ENCODE data around the gene STXBP6. TPM values are rescaled to one million over a fixed set of nuclear protein-coding genes. Genes with fewer than 3 reads are reported as not detected.

STXBP6 gene
- total RNA-seq, 4 donors from 2014 or later = 34.9 to 62.1 (median 45.5) TPM

DNA sequence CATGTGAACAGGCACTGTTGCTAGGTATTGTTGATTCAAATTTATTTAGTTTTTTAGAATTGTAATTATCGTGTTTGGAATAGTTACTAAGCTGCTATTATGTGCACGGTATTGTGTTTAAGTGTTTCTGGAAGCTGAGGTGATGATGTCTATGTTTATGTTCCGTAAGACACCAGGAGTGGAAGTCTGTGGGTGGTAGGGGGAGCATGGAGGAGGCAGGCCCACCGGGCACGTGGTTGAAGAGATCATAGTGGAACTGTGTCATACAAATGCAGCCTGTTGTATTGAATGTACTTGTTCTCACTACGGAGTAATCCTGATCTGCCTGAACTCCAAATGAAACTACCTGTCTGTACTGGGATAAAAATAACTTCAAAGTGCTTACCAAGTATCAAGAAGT lies 36.1 kb upstream of the STXBP6 start:
- TF ChIP-seq, protein P1, sequence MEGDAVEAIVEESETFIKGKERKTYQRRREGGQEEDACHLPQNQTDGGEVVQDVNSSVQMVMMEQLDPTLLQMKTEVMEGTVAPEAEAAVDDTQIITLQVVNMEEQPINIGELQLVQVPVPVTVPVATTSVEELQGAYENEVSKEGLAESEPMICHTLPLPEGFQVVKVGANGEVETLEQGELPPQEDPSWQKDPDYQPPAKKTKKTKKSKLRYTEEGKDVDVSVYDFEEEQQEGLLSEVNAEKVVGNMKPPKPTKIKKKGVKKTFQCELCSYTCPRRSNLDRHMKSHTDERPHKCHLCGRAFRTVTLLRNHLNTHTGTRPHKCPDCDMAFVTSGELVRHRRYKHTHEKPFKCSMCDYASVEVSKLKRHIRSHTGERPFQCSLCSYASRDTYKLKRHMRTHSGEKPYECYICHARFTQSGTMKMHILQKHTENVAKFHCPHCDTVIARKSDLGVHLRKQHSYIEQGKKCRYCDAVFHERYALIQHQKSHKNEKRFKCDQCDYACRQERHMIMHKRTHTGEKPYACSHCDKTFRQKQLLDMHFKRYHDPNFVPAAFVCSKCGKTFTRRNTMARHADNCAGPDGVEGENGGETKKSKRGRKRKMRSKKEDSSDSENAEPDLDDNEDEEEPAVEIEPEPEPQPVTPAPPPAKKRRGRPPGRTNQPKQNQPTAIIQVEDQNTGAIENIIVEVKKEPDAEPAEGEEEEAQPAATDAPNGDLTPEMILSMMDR (IDR thresholded peaks at IDR 0.05) = no peak
- no peak for TF ChIP-seq POLR2A (IDR thresholded peaks at IDR 0.05)
- TF ChIP-seq EP300 (IDR thresholded peaks at IDR 0.05) = no peak
- no peak for TF ChIP-seq POLR2AphosphoS5 (IDR thresholded peaks at IDR 0.05)
- H3K4me3 ChIP-seq = no peak overlapping the region
- H3K36me3 ChIP-seq = no peaks in the 10 kb centered on the region
- WGBS = 60% methylated on average over 6 of the region's 6 CpGs
- peaks cover 6% of the 10 kb centered on the region for H3K4me1 ChIP-seq
- no peaks in the 10 kb centered on the region for H3K9me3 ChIP-seq
- H3K27ac ChIP-seq = no peak overlapping the region
- no peak for DNase-seq (ENCODE audit: low spot score in 2 of 2)
- H3K27me3 ChIP-seq = no peaks in the 10 kb centered on the region

DNA sequence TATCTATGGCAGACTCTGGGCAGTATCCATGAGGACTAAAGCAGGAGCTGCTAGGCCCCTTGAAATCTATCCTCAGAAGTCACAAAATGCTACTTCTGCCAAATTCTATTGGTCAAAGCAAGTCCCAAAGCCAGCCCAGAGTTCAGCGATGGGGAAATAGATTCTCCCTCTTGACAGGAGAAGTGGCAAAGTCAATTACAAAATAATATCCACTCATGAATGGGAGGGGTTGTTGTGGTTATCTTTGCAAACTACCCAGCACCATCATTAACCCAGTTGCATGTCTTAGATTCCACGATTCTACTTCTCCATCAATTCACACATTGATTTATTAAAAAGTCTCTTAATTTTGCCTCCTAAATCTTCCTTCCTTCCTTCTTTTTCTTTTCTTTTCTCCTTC lies 30.7 kb upstream of the STXBP6 start:
- Histone ChIP-seq H3K27ac (no peak overlapping the region), H3K27me3 (no peaks in the 10 kb centered on the region), H3K4me1 (no peaks in the 10 kb centered on the region), H3K36me3 (no peaks in the 10 kb centered on the region), H3K4me3 (no peak overlapping the region), H3K9me3 (no peaks in the 10 kb centered on the region)
- 88% methylated on average over 2 of the region's 2 CpGs for WGBS
- TF ChIP-seq EP300 (IDR thresholded peaks at IDR 0.05) = no peak
- TF ChIP-seq POLR2AphosphoS5 (IDR thresholded peaks at IDR 0.05) = no peak
- TF ChIP-seq, protein P1 (IDR thresholded peaks at IDR 0.05) = no peak
- no peak for TF ChIP-seq POLR2A (IDR thresholded peaks at IDR 0.05)
- no peak for DNase-seq (ENCODE audit: low spot score in 2 of 2)

DNA sequence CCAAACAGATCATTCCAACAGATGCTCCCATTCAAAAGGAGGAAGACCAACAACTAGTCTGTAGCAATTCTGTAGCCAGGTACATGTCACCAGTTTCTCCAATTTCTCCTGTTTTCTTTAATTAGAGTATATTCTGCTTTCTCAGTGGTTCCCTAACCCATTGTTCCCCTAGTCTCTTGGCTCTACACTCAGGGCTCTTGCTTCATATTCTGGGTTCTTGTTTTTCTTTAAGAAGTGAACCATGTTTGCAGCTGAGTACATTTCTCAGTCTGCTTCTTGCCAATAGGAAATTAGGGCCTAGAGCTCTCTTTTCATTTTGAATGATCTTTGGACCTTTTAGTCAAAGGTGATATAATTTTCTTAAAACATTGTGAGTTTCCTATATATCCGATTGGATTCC lies 29.4 kb upstream of the STXBP6 start:
- Histone ChIP-seq H3K36me3 (no peaks in the 10 kb centered on the region), H3K4me1 (no peaks in the 10 kb centered on the region), H3K27ac (no peak overlapping the region), H3K9me3 (no peaks in the 10 kb centered on the region), H3K4me3 (no peak overlapping the region), H3K27me3 (no peaks in the 10 kb centered on the region)
- TF ChIP-seq, protein P1 (IDR thresholded peaks at IDR 0.05) = no peak
- no peak for TF ChIP-seq POLR2A (IDR thresholded peaks at IDR 0.05)
- WGBS = 100% methylated on average over 1 of the region's 1 CpG
- no peak for DNase-seq (ENCODE audit: low spot score in 2 of 2)

DNA sequence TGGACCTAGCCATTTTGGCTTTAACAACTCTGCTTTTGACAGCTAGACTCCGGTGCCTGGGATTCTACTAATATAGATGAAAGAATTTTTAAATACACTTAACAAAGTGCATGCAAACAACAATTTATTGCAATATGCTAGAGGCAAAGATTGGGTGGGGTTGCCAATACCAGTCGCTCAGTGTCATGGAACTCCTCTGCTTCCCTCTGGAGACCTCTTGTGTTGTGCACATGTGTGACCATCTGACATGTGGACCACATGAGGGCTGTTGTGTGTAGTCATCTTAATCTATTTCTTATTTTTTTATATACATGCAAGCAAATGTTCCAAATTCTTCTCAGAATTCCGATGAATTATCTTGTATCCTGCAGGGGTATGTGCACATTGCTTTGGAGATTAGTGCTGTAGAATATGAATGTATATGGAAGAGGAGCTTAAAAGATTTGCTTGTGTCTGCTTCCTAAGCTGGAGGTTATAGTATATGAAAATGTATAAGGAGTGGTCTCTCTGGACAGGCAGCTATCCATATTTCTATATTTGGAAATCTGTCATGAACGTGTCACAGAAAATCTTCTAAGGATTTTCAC lies 24.2 kb upstream of the STXBP6 start:
- Histone ChIP-seq H3K36me3 (no peaks in the 10 kb centered on the region), H3K4me3 (no peak overlapping the region), H3K27me3 (no peaks in the 10 kb centered on the region), H3K27ac (no peak overlapping the region), H3K4me1 (no peaks in the 10 kb centered on the region), H3K9me3 (no peaks in the 10 kb centered on the region)
- no peak for DNase-seq (ENCODE audit: low spot score in 2 of 2)
- 32% methylated on average over 4 of the region's 4 CpGs for WGBS
- TF ChIP-seq POLR2AphosphoS5 (IDR thresholded peaks at IDR 0.05) = no peak
- no peak for TF ChIP-seq EP300 (IDR thresholded peaks at IDR 0.05)
- no peak for TF ChIP-seq POLR2A (IDR thresholded peaks at IDR 0.05)
- TF ChIP-seq, protein P1 (IDR thresholded peaks at IDR 0.05) = no peak

DNA sequence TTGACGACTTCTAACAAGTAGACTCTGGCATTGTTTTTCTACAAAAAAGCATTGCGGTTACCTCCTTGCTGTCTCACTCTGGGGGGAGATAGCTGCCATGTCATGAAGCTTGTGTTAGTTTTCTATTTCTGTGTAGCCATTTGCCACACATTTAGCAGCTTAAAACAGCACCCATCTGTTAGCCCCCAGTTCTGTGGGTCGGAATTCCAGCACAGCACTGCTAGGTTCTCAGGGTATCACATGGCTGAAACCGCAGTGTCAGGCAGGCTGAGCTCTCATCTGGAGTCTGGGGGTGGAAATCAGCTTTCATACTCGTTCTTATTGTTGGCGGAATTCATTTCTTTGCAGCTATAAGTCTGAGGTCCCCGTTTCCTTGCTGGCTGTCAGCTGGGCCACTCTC lies 19.9 kb upstream of the STXBP6 start:
- no peaks in the 10 kb centered on the region for H3K4me1 ChIP-seq
- DNase-seq (ENCODE audit: low spot score in 2 of 2) = no peak
- no peaks in the 10 kb centered on the region for H3K27me3 ChIP-seq
- TF ChIP-seq POLR2A (IDR thresholded peaks at IDR 0.05) (no peak), EP300 (IDR thresholded peaks at IDR 0.05) (no peak), POLR2AphosphoS5 (IDR thresholded peaks at IDR 0.05) (no peak)
- TF ChIP-seq, protein P1 (IDR thresholded peaks at IDR 0.05) = no peak
- H3K36me3 ChIP-seq = no peaks in the 10 kb centered on the region
- no peak overlapping the region for H3K27ac ChIP-seq
- H3K9me3 ChIP-seq = no peaks in the 10 kb centered on the region
- H3K4me3 ChIP-seq = no peak overlapping the region
- WGBS = 86% methylated on average over 7 of the region's 7 CpGs

Data from suprapubic skin (tissue), 4 donors.